Panc1 (cell line): ENCODE data around the gene MCM7. TPM values are rescaled to one million over a fixed set of nuclear protein-coding genes. Genes with fewer than 3 reads are reported as not detected.

Source experiments
- ATAC-seq: fragments of 200-7000 bp; cut with Tn5 transposase; 2 replicates; pipeline ENCODE4 v1.9.1; 2020; ENCODE audit warnings: mild to moderate bottlenecking, moderate library complexity
- BruUV-seq: library from RNA; stranded (reverse); fragments of 400-500 nt; replicated peaks from 2 replicates; lab custom pipeline; 2021; lab: Mats Ljungman, UMichigan
- CTCF ChIA-PET: fragments of 300-600 bp; sonication (Branson Sonifier 250); formaldehyde crosslinking; loops from one replicate; lab custom pipeline; 2022; ENCODE audit warnings: antibody characterized with exemption; lab: Charles Lee
- POLR2A ChIA-PET: fragments of 300-600 bp; sonication (Branson Sonifier 250); formaldehyde crosslinking; loops from one replicate; lab custom pipeline; 2022; ENCODE audit warnings: antibody characterized with exemption; lab: Charles Lee
- DNase-seq: peaks from one replicate; pipeline ENCODE4 v3.0.0-alpha.2; 2010; ENCODE audit warnings: low read depth, low spot score
- H3K27ac ChIP-seq: 2 replicates; pipeline ENCODE4 v1.5.1; 2011; ENCODE audit warnings: mild to moderate bottlenecking, low read length, inconsistent platforms
- H3K27me3 ChIP-seq: fragments of 200-500 bp; sonication (Bioruptor generic); 2 replicates; pipeline ENCODE4 v1.6.0; 2014; ENCODE audit warnings: low read length, inconsistent platforms; ENCODE audit not compliant: control insufficient read depth, insufficient read depth
- H3K36me3 ChIP-seq: fragments of 200-500 bp; sonication (Bioruptor generic); 2 replicates; pipeline ENCODE4 v1.5.1; 2014; ENCODE audit warnings: inconsistent platforms, mild to moderate bottlenecking, low read length, moderate library complexity; ENCODE audit not compliant: control insufficient read depth, insufficient read depth
- H3K4me1 ChIP-seq: 2 replicates; pipeline ENCODE4 v1.5.1; 2011; ENCODE audit warnings: inconsistent platforms, mild to moderate bottlenecking, low read length, moderate library complexity; ENCODE audit not compliant: control insufficient read depth, insufficient read depth
- H3K4me3 ChIP-seq, 2 experiments: 2 replicates each; pipeline ENCODE4 v1.5.1; 2011 to 2012; ENCODE audit warnings: low read depth in 2 of 2, low read length in 2 of 2, mild to moderate bottlenecking in 2 of 2, inconsistent platforms in 1 of 2, moderate library complexity in 1 of 2
- H3K9me3 ChIP-seq: fragments of 200-500 bp; sonication (Bioruptor generic); 2 replicates; pipeline ENCODE4 v1.5.1; 2014; ENCODE audit warnings: low read depth, mild to moderate bottlenecking, inconsistent platforms, low read length, moderate library complexity; ENCODE audit not compliant: control insufficient read depth, insufficient read depth
- POLR2AphosphoS5 ChIP-seq: IDR thresholded peaks from 2 replicates; pipeline ENCODE4 v1.6.1; 2012; ENCODE audit warnings: mild to moderate bottlenecking, low read depth, low read length, moderate library complexity
- SIN3A ChIP-seq: IDR thresholded peaks from 2 replicates; pipeline ENCODE4 v1.6.1; 2012; ENCODE audit warnings: low read depth, mild to moderate bottlenecking, low read length, moderate library complexity, borderline replicate concordance; ENCODE audit not compliant: insufficient read depth
- TCF7L2 ChIP-seq: IDR thresholded peaks from 2 replicates; pipeline ENCODE4 v1.6.1; 2011; ENCODE audit warnings: mild to moderate bottlenecking, low read depth, low read length, inconsistent platforms
- in situ Hi-C: cut with HindIII; loops from 2 replicates; pipeline ENCODE4 v1.10.0; 2016; ENCODE audit warnings: low sequenced_read_pairs, low pct_unique_long_range_greater_than_20kb
- intact Hi-C: fragments of 100-400 bp; cut with micrococcal nuclease; formaldehyde crosslinking; loops from one replicate; pipeline ENCODE4 v1.10.0; 2022; ENCODE audit not compliant: unreplicated experiment
- total RNA-seq: library from RNA; stranded (reverse); gene quantifications from one replicate; pipeline ENCODE4 v1.2.1, GENCODE V29; 2021; ENCODE audit not compliant: unreplicated experiment
- TF ChIP-seq, protein P1 (sequence below), 2 experiments: IDR thresholded peaks; 2 replicates each; pipeline ENCODE4 v1.6.1; 2011 to 2012; ENCODE audit warnings: low read depth in 2 of 2, control low read depth in 1 of 2, low read length in 1 of 2, mild to moderate bottlenecking in 1 of 2, moderate library complexity in 1 of 2; ENCODE audit not compliant: insufficient read depth in 1 of 2
- TF ChIP-seq, protein P2 (sequence below): fragments of 450-650 bp; IDR thresholded peaks from 2 replicates; pipeline ENCODE4 v1.5.1; 2017; ENCODE audit warnings: mild to moderate bottlenecking

MCM7 gene
- total RNA-seq, 1 experiment from 2014 or later, result 258 TPM

DNA sequence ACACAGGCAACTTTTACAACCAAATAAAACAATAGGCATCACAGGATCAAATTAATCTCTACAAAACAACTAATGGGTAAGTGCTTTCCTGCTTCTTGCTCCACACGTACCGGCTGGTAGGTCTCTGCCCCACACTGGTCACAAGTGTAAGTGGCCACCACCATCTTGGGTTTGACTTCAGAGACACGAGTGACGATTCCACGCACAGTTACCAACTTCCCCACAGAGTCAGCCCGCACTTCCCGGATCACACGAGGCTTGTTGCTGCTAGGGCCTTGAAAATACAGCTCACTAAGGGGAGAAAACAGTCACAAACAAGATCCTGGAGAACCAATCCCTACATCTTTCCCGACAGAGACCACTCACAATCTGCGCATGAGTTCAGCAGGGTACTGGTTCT, 2.3 kb downstream of the MCM7 start:
- ATAC-seq, result no peak
- H3K36me3 ChIP-seq, result peaks cover 53% of the 10 kb centered on the region
- in situ Hi-C loops, result no loop called here

DNA sequence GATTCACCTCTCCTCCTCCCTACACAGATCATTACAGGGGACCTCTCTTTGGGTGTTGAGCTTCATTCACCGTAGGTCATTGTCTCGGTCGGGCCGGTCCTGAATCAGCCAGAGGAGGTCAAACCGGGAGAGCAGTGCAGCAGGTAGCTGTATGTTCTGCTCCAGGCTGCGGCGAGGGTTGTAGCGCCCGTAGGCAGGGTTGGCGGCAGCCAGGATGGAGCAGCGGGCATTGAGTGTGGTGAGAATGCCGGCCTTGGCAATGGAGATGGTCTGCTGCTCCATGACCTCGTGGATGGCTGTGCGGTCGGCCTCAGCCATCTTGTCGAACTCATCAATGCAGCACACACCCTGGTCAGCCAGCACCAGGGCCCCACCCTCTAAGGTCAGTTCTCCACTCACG, 5.5 kb downstream of the MCM7 start:
- Histone ChIP-seq H3K27me3 (no peaks in the 10 kb centered on the region), H3K27ac (peak overlapping the region; percentile 36; the same call in 1 of the 2 replicates), H3K4me3 (no peak overlapping the region), H3K9me3 (no peaks in the 10 kb centered on the region), H3K4me1 (peaks cover 25% of the 10 kb centered on the region), H3K36me3 (peaks cover 53% of the 10 kb centered on the region)
- POLR2A ChIA-PET, result no interaction called here
- ATAC-seq, result no peak
- CTCF ChIA-PET, result no interaction called here
- BruUV-seq, result no TSS peak
- no peak for TF ChIP-seq POLR2AphosphoS5
- TF ChIP-seq, protein P1, sequence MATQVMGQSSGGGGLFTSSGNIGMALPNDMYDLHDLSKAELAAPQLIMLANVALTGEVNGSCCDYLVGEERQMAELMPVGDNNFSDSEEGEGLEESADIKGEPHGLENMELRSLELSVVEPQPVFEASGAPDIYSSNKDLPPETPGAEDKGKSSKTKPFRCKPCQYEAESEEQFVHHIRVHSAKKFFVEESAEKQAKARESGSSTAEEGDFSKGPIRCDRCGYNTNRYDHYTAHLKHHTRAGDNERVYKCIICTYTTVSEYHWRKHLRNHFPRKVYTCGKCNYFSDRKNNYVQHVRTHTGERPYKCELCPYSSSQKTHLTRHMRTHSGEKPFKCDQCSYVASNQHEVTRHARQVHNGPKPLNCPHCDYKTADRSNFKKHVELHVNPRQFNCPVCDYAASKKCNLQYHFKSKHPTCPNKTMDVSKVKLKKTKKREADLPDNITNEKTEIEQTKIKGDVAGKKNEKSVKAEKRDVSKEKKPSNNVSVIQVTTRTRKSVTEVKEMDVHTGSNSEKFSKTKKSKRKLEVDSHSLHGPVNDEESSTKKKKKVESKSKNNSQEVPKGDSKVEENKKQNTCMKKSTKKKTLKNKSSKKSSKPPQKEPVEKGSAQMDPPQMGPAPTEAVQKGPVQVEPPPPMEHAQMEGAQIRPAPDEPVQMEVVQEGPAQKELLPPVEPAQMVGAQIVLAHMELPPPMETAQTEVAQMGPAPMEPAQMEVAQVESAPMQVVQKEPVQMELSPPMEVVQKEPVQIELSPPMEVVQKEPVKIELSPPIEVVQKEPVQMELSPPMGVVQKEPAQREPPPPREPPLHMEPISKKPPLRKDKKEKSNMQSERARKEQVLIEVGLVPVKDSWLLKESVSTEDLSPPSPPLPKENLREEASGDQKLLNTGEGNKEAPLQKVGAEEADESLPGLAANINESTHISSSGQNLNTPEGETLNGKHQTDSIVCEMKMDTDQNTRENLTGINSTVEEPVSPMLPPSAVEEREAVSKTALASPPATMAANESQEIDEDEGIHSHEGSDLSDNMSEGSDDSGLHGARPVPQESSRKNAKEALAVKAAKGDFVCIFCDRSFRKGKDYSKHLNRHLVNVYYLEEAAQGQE (IDR thresholded peaks at IDR 0.05; ENCODE audit: insufficient read depth in 1 of 2, low read depth in 2 of 2, low read length in 1 of 2), result no peak
- TF ChIP-seq, protein P2, sequence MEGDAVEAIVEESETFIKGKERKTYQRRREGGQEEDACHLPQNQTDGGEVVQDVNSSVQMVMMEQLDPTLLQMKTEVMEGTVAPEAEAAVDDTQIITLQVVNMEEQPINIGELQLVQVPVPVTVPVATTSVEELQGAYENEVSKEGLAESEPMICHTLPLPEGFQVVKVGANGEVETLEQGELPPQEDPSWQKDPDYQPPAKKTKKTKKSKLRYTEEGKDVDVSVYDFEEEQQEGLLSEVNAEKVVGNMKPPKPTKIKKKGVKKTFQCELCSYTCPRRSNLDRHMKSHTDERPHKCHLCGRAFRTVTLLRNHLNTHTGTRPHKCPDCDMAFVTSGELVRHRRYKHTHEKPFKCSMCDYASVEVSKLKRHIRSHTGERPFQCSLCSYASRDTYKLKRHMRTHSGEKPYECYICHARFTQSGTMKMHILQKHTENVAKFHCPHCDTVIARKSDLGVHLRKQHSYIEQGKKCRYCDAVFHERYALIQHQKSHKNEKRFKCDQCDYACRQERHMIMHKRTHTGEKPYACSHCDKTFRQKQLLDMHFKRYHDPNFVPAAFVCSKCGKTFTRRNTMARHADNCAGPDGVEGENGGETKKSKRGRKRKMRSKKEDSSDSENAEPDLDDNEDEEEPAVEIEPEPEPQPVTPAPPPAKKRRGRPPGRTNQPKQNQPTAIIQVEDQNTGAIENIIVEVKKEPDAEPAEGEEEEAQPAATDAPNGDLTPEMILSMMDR, result no peak
- TF ChIP-seq TCF7L2, result no peak
- no peak for TF ChIP-seq SIN3A
- in situ Hi-C loops, result no loop called here
- intact Hi-C loops, result no loop called here
- no peak for DNase-seq

More for the DNA sequence above, 2.3 kb downstream of the MCM7 start:
- Histone ChIP-seq H3K27me3 (no peaks in the 10 kb centered on the region), H3K4me3 (peak overlapping the region; percentile 82 to 89), H3K27ac (peak overlapping the region; percentile 93), H3K4me1 (peaks cover 22% of the 10 kb centered on the region), H3K9me3 (no peaks in the 10 kb centered on the region)
- ChIA-PET POLR2A (no interaction called here), CTCF (no interaction called here)
- intact Hi-C loops, result no loop called here
- no peak for TF ChIP-seq SIN3A
- TF ChIP-seq POLR2AphosphoS5, result no peak
- TF ChIP-seq, protein P1 (IDR thresholded peaks at IDR 0.05; ENCODE audit: insufficient read depth in 1 of 2, low read depth in 2 of 2, low read length in 1 of 2), result no peak
- TF ChIP-seq TCF7L2, result no peak
- TF ChIP-seq, protein P2, result no peak
- DNase-seq, result no peak
- BruUV-seq, result no TSS peak
